Upper lobe of left lung (tissue), 6 donors: ENCODE data around the gene NACA2. TPM values are rescaled to one million over a fixed set of nuclear protein-coding genes. Genes with fewer than 3 reads are reported as not detected.

Experiments
- ATAC-seq, 2 donors: fragments of 200-7000 bp; cut with Tn5 transposase; one replicate each; pipeline ENCODE4 v1.9.1; 2022; ENCODE audit warnings: mild to moderate bottlenecking in 2 of 2, moderate library complexity in 2 of 2; ENCODE audit not compliant: low FRiP score in 2 of 2
- DNase-seq, 2 donors: peaks; one replicate each; pipeline ENCODE4 v3.0.0-alpha.2; 2019 to 2020
- H3K27ac ChIP-seq, 4 donors: fragments of 200-600 bp; sonication (generic); one replicate each; pipeline ENCODE4 v1.5.1; 2016 to 2019
- H3K27me3 ChIP-seq, 4 donors: fragments of 200-600 bp; sonication (generic); one replicate each; pipeline ENCODE4 v1.5.1; 2017 to 2019
- H3K36me3 ChIP-seq, 4 donors: fragments of 200-600 bp; sonication (generic); one replicate each; pipeline ENCODE4 v1.5.1; 2016 to 2019
- H3K4me1 ChIP-seq, 4 donors: fragments of 200-600 bp; sonication (generic); one replicate each; pipeline ENCODE4 v1.5.1; 2018 to 2019
- H3K4me3 ChIP-seq, 4 donors: fragments of 200-600 bp; sonication (generic); one replicate each; pipeline ENCODE4 v1.5.1; 2017 to 2019; ENCODE audit warnings: mild to moderate bottlenecking in 2 of 4, moderate library complexity in 1 of 4
- H3K9me3 ChIP-seq, 4 donors: fragments of 200-600 bp; sonication (generic); one replicate each; pipeline ENCODE4 v1.5.1; 2018 to 2019
- EP300 ChIP-seq, 4 donors: sonication (generic); formaldehyde crosslinking; IDR thresholded peaks; one replicate each; pipeline ENCODE4 v1.5.1; 2017; ENCODE audit warnings: antibody characterized with exemption in 4 of 4, control low read depth in 2 of 4
- POLR2A ChIP-seq, 4 donors: fragments of 450-650 bp; IDR thresholded peaks; one replicate each; pipeline ENCODE4 v1.5.1; 2016 to 2017; ENCODE audit warnings: antibody characterized with exemption in 4 of 4, mild to moderate bottlenecking in 2 of 4
- POLR2AphosphoS5 ChIP-seq, 2 donors: sonication (generic); formaldehyde crosslinking; IDR thresholded peaks; one replicate each; pipeline ENCODE4 v1.5.1; 2017; ENCODE audit warnings: antibody characterized with exemption in 2 of 2
- WGBS, 2 donors: methylation state at CpG; one replicate each; pipeline ENCODE4 v1.1.5; 2017 to 2018; 5-methylcytosine and 5-hydroxymethylcytosine counted together
- total RNA-seq, 6 donors: library from RNA; depleted of rRNA in 4 of 6; stranded (reverse); fragments of >200 nt in 4 of 6; gene quantifications; one replicate each; pipeline versions ENCODE4 v1.1.0 to v1.2.1, GENCODE V29; 2016 to 2021
- TF ChIP-seq, protein P1 (sequence below), 6 experiments: fragments of 450-650 bp in 4 of 6; fragments of 200-600 bp in 2 of 6; sonication (generic) in 2 of 6; IDR thresholded peaks; one replicate each; pipeline ENCODE4 v1.5.1; 2016 to 2019; ENCODE audit warnings: antibody characterized with exemption in 6 of 6
- donor health status: DM: no; HTN: no; CAD: no; lungs with moderate emphysema.
- donor health status: DM: no; HTN: yes; CAD: no; lungs with severe emphysema.

NACA2 gene
- total RNA-seq, 6 donors from 2014 or later, result not detected

- H3K36me3 ChIP-seq, result no peaks in the 10 kb centered on the region
- no peak overlapping the region for H3K27ac ChIP-seq
- H3K9me3 ChIP-seq, result no peaks in the 10 kb centered on the region
- H3K4me3 ChIP-seq, result no peak overlapping the region
- ATAC-seq (no peak), DNase-seq (no peak)
- no peaks in the 10 kb centered on the region for H3K27me3 ChIP-seq
- no peaks in the 10 kb centered on the region for H3K4me1 ChIP-seq
- TF ChIP-seq EP300 (IDR thresholded peaks at IDR 0.05), result no peak
- no peak for TF ChIP-seq POLR2AphosphoS5 (IDR thresholded peaks at IDR 0.05)
- TF ChIP-seq POLR2A (IDR thresholded peaks at IDR 0.05), result no peak
- TF ChIP-seq, protein P1, sequence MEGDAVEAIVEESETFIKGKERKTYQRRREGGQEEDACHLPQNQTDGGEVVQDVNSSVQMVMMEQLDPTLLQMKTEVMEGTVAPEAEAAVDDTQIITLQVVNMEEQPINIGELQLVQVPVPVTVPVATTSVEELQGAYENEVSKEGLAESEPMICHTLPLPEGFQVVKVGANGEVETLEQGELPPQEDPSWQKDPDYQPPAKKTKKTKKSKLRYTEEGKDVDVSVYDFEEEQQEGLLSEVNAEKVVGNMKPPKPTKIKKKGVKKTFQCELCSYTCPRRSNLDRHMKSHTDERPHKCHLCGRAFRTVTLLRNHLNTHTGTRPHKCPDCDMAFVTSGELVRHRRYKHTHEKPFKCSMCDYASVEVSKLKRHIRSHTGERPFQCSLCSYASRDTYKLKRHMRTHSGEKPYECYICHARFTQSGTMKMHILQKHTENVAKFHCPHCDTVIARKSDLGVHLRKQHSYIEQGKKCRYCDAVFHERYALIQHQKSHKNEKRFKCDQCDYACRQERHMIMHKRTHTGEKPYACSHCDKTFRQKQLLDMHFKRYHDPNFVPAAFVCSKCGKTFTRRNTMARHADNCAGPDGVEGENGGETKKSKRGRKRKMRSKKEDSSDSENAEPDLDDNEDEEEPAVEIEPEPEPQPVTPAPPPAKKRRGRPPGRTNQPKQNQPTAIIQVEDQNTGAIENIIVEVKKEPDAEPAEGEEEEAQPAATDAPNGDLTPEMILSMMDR (IDR thresholded peaks at IDR 0.05), result no peak
Observed at GRCh38 chr17:61582593-61582992, 8.4 kb downstream of the NACA2 start.

DNA sequence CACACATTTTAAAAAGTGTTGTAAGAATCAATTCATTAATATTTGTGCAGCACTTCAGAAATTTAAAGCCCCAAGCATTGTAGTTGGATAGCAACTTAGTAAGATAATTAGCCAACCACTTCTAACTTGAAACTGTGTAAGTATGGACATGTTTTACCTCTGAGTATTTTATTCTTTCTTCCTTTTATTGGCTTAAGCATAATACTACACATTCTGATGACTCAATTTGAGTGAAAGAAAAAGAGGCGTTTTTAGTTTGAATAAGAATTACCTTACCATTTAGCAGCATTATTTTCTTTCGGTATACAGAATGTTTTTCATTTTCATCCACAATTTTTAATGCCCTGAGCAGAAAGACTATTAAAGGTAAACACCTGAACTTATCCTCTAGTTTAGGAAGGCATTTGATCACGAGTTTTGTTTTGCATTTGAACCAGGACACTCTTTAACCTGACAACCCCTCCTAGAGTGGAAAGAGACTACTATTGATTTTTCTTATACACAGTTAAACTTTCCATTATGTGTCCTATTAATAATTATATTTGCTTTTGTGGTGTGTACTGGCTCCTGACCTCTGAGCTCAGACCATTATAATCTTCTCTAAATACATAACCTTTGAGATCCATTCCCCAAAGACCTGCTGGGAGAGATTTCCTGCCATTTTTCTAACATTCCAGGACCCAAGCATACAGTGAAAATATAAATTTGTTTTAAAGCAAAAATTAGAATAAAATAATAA is 9.2 kb downstream of the NACA2 start:
- 62 to 66% methylated on average over 3 of the region's 3 CpGs for WGBS, 2 donors
- ATAC-seq (no peak), DNase-seq (no peak)
- Histone ChIP-seq H3K27ac (no peak overlapping the region), H3K27me3 (no peaks in the 10 kb centered on the region), H3K4me1 (no peaks in the 10 kb centered on the region), H3K4me3 (no peak overlapping the region), H3K36me3 (no peaks in the 10 kb centered on the region), H3K9me3 (no peaks in the 10 kb centered on the region)
- no peak for TF ChIP-seq EP300 (IDR thresholded peaks at IDR 0.05)
- no peak for TF ChIP-seq POLR2A (IDR thresholded peaks at IDR 0.05)
- TF ChIP-seq, protein P1 (IDR thresholded peaks at IDR 0.05), result no peak
- no peak for TF ChIP-seq POLR2AphosphoS5 (IDR thresholded peaks at IDR 0.05)

GRCh38 chr17:61580502-61580901 is 10.5 kb downstream of the NACA2 start:
- 44 to 55% methylated on average over 2 of the region's 2 CpGs for WGBS, 2 donors
- H3K9me3 ChIP-seq, result no peaks in the 10 kb centered on the region
- peak overlapping the region in 1 of 4 donors; percentile 19 for H3K27ac ChIP-seq
- H3K27me3 ChIP-seq, result no peaks in the 10 kb centered on the region
- DNase-seq (no peak), ATAC-seq (no peak)
- no peaks in the 10 kb centered on the region for H3K36me3 ChIP-seq
- TF ChIP-seq POLR2AphosphoS5 (IDR thresholded peaks at IDR 0.05), result no peak
- no peak for TF ChIP-seq POLR2A (IDR thresholded peaks at IDR 0.05)
- TF ChIP-seq, protein P1 (IDR thresholded peaks at IDR 0.05), result no peak
- no peak overlapping the region for H3K4me3 ChIP-seq
- H3K4me1 ChIP-seq, result no peaks in the 10 kb centered on the region

GRCh38 chr17:61579961-61580360 is 11.1 kb downstream of the NACA2 start:
- 59 to 65% methylated on average over 9 of the region's 9 CpGs for WGBS, 2 donors
- Histone ChIP-seq H3K4me1 (no peaks in the 10 kb centered on the region), H3K27me3 (no peaks in the 10 kb centered on the region), H3K36me3 (no peaks in the 10 kb centered on the region), H3K9me3 (no peaks in the 10 kb centered on the region), H3K27ac (peak overlapping the region in 3 of 4 donors; percentile 18 to 31 (median 19)), H3K4me3 (peak overlapping the region in 1 of 4 donors; percentile 11)
- peak in 1 of 4 donors; percentile 8 for TF ChIP-seq POLR2A (IDR thresholded peaks at IDR 0.05)
- TF ChIP-seq, protein P1 (IDR thresholded peaks at IDR 0.05), result peak in 1 of 6 experiments; percentile 7
- no peak for TF ChIP-seq POLR2AphosphoS5 (IDR thresholded peaks at IDR 0.05)
- no peak for TF ChIP-seq EP300 (IDR thresholded peaks at IDR 0.05)
- no peak for DNase-seq
- ATAC-seq, result no peak

GRCh38 chr17:61579347-61579746 is 11.7 kb downstream of the NACA2 start:
- H3K4me1 ChIP-seq, result no peaks in the 10 kb centered on the region
- DNase-seq (no peak), ATAC-seq (no peak)
- no peak for TF ChIP-seq EP300 (IDR thresholded peaks at IDR 0.05)
- TF ChIP-seq POLR2AphosphoS5 (IDR thresholded peaks at IDR 0.05), result no peak
- TF ChIP-seq, protein P1 (IDR thresholded peaks at IDR 0.05), result no peak
- no peak for TF ChIP-seq POLR2A (IDR thresholded peaks at IDR 0.05)
- peak overlapping the region in 2 of 4 donors; percentile 19 to 31 for H3K27ac ChIP-seq
- no peaks in the 10 kb centered on the region for H3K27me3 ChIP-seq
- H3K9me3 ChIP-seq, result no peaks in the 10 kb centered on the region
- peak overlapping the region in 1 of 4 donors; percentile 11 for H3K4me3 ChIP-seq
- WGBS, 2 donors, result 72 to 73% methylated on average over 3 of the region's 3 CpGs
- H3K36me3 ChIP-seq, result no peaks in the 10 kb centered on the region
